Measurements from ENCODE around the gene CMTR1. TPM values are rescaled to one million over a fixed set of nuclear protein-coding genes. Genes with fewer than 3 reads are reported as not detected.
A peak's percentile ranks its signal among the peaks of the same experiment; 100 is the strongest.
"Not testable (repeated sequence)": the region's sequence is repeated elsewhere in the genome, so short reads cannot be mapped to it uniquely, and the experiment has no call there.

The CMTR1 gene
- total and polyA plus RNA-seq, 4 donors = 31.3 to 51.1 (median 46.2) TPM

DNA sequence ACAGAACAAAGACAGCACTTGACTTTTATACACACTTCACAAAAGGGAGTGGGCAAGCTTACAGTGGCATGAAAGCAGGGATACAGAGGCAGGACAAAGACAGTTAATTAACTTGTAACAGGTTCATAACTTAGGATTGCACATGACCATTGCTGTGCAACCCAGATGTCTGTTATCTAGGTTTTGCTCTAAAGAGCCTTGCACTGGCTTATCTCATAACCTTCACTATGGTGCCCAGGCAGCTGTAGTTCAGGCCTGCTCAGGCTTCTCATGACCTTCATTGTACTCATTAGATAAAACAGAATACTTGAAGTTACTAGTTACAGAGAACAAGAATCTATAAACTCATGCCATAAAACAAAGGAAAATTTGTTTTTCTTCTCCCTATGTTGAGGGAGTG, 31.4 kb upstream of the CMTR1 start:
- not testable (repeated sequence) for H3K4me3 ChIP-seq (ENCODE audit: low read depth, low read length); DNase-seq (ENCODE audit: low read depth in 4 of 6, low spot score in 6 of 6); H3K36me3 ChIP-seq (ENCODE audit: control insufficient read depth, insufficient read depth, low read length); H3K27me3 ChIP-seq (ENCODE audit: control insufficient read depth, insufficient read depth, low read length); H3K4me1 ChIP-seq (ENCODE audit: control insufficient read depth, insufficient read depth, low read length); H3K9me3 ChIP-seq (ENCODE audit: control insufficient read depth, insufficient read depth, low read length); H3K27ac ChIP-seq (ENCODE audit: low read depth, low read length)

DNA sequence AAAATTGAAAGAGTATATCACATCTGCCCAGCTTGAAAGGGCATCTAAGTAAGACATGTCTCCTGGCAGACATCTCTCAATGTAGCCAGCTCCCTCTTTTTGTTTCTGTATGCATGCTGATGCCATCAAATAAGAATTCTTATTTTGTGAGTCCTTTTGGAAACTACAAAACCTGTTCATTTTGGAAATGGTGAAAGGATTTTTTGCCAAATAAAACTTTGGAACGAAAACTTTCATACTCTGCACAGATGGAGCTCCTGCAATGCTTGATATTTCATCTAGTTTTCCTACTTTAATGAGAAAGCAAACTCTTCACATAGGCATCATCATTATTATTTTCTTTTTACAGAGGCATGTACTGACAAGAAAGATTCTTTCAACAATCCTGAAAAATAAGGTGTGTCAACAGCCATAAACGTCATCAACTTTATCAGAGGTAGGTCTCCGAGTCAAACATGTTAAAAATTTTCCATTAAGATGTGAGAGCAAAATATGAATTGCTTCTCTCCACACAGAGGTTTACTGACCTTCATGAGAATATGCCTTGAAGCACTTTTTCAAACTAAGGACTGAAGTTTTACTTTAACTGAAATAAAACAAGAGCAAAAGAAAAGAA, 26.2 kb upstream of the CMTR1 start:
- 80% methylated on average over 1 of the region's 3 CpGs for WGBS (ENCODE audit: insufficient coverage)
- H3K4me3 ChIP-seq (ENCODE audit: low read depth, low read length) = no peak overlapping the region
- H3K9me3 ChIP-seq (ENCODE audit: control insufficient read depth, insufficient read depth, low read length) = no peaks in the 10 kb centered on the region
- no peaks in the 10 kb centered on the region for H3K4me1 ChIP-seq (ENCODE audit: control insufficient read depth, insufficient read depth, low read length)
- no peak overlapping the region for H3K27ac ChIP-seq (ENCODE audit: low read depth, low read length)
- DNase-seq (ENCODE audit: low read depth in 4 of 6, low spot score in 6 of 6) = peak in 1 of 6 donors; percentile 78
- H3K27me3 ChIP-seq (ENCODE audit: control insufficient read depth, insufficient read depth, low read length) = no peaks in the 10 kb centered on the region
- no peaks in the 10 kb centered on the region for H3K36me3 ChIP-seq (ENCODE audit: control insufficient read depth, insufficient read depth, low read length)

DNA sequence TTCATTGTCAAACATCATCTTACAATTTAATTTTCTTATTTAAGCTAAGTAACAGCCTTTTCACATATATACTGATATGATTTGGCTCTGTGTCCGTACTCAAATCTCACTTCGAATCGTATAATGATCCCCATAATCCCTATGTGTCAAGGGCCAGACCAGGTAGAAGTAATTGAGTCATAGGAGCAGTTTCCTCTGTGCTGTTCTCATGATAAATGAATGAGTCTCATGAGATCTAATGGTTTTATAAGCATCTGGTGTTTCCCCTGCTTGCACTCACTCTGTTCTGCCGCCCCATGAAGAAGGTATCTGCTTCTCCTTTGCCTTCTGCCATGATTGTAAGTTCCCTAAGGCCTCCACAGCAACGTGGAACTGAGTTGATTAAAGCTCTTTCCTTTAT, 25.1 kb upstream of the CMTR1 start:
- WGBS (ENCODE audit: insufficient coverage) = 60% methylated on average over 1 of the region's 5 CpGs
- Histone ChIP-seq H3K36me3 (ENCODE audit: control insufficient read depth, insufficient read depth, low read length) (no peaks in the 10 kb centered on the region), H3K4me3 (ENCODE audit: low read depth, low read length) (no peak overlapping the region), H3K9me3 (ENCODE audit: control insufficient read depth, insufficient read depth, low read length) (no peaks in the 10 kb centered on the region), H3K27me3 (ENCODE audit: control insufficient read depth, insufficient read depth, low read length) (no peaks in the 10 kb centered on the region), H3K27ac (ENCODE audit: low read depth, low read length) (no peak overlapping the region), H3K4me1 (ENCODE audit: control insufficient read depth, insufficient read depth, low read length) (no peaks in the 10 kb centered on the region)
- DNase-seq (ENCODE audit: low read depth in 4 of 6, low spot score in 6 of 6) = no peak

DNA sequence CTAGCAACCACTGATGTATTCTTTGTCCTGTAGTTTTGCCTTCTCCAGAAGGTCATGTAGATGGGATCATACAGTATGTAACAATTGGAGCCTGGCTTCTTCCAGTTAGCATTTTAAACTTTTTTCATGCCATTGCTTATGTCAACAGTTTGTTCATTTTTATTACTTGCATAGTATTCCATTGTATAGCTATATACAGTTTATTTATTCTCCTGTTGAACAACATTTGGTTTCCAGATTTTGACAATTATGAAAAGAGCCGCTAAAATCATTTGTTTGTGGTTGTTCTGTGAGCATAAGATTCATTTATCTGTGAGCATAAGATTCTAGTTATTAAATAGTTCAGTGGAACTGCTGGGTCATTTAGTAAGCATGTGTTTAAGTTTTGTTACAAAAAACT, 23.5 kb upstream of the CMTR1 start:
- no peak overlapping the region for H3K4me3 ChIP-seq (ENCODE audit: low read depth, low read length)
- no peaks in the 10 kb centered on the region for H3K9me3 ChIP-seq (ENCODE audit: control insufficient read depth, insufficient read depth, low read length)
- 100% methylated on average over 1 of the region's 1 CpG for WGBS (ENCODE audit: insufficient coverage)
- DNase-seq (ENCODE audit: low read depth in 4 of 6, low spot score in 6 of 6) = no peak
- H3K36me3 ChIP-seq (ENCODE audit: control insufficient read depth, insufficient read depth, low read length) = no peaks in the 10 kb centered on the region
- no peaks in the 10 kb centered on the region for H3K4me1 ChIP-seq (ENCODE audit: control insufficient read depth, insufficient read depth, low read length)
- H3K27me3 ChIP-seq (ENCODE audit: control insufficient read depth, insufficient read depth, low read length) = no peaks in the 10 kb centered on the region
- H3K27ac ChIP-seq (ENCODE audit: low read depth, low read length) = no peak overlapping the region

DNA sequence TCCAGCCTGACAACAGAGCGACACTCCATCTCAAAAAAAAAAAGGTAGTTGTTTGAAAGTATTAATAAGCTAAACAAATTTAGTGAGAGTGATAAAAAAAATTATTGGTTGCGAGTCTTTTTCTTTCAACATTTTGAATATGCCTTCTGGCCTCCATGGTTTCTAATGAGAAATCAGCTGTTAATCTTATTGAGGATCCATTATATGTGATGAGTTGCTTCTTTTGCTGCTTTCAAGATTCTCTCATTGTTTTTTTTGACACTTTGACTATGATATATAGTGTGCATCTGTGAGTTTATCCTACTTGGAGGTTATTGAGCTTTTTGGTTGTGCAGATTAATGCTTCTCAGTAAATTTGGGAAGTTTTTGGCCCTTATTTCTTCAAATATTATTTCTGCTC, 15.6 kb upstream of the CMTR1 start:
- no peak overlapping the region for H3K4me3 ChIP-seq (ENCODE audit: low read depth, low read length)
- no peak overlapping the region for H3K27ac ChIP-seq (ENCODE audit: low read depth, low read length)
- no CpG with 5 or more reads among the region's 2 CpGs for whole genome bisulfite sequencing (ENCODE audit: insufficient coverage)
- H3K27me3 ChIP-seq (ENCODE audit: control insufficient read depth, insufficient read depth, low read length) = no peaks in the 10 kb centered on the region
- no peaks in the 10 kb centered on the region for H3K36me3 ChIP-seq (ENCODE audit: control insufficient read depth, insufficient read depth, low read length)
- DNase-seq (ENCODE audit: low read depth in 4 of 6, low spot score in 6 of 6) = no peak
- H3K4me1 ChIP-seq (ENCODE audit: control insufficient read depth, insufficient read depth, low read length) = no peaks in the 10 kb centered on the region
- no peaks in the 10 kb centered on the region for H3K9me3 ChIP-seq (ENCODE audit: control insufficient read depth, insufficient read depth, low read length)

DNA sequence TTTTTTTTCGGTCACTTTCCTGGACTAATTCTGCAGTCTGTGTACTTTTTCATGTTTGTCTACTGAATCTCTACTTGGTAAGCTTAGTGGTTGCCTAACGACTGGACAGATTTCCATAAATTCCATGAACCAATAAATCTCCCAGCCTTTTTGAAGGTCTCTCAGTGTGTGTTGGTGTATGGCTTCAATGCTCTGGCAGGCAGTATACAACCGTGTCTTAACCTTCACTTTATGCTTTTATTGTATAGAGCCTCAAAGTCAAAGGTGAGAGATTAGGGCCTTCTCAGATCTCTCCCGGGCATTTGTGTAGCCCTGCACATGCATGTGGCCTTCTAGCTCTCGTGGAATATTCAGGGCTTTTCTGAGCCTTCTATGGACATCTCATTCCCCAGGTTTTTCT, 14.3 kb upstream of the CMTR1 start:
- H3K36me3 ChIP-seq (ENCODE audit: control insufficient read depth, insufficient read depth, low read length) = no peaks in the 10 kb centered on the region
- no peaks in the 10 kb centered on the region for H3K9me3 ChIP-seq (ENCODE audit: control insufficient read depth, insufficient read depth, low read length)
- no peak overlapping the region for H3K4me3 ChIP-seq (ENCODE audit: low read depth, low read length)
- H3K4me1 ChIP-seq (ENCODE audit: control insufficient read depth, insufficient read depth, low read length) = no peaks in the 10 kb centered on the region
- H3K27ac ChIP-seq (ENCODE audit: low read depth, low read length) = no peak overlapping the region
- no peaks in the 10 kb centered on the region for H3K27me3 ChIP-seq (ENCODE audit: control insufficient read depth, insufficient read depth, low read length)
- DNase-seq (ENCODE audit: low read depth in 4 of 6, low spot score in 6 of 6) = no peak
- 40% methylated on average over 2 of the region's 5 CpGs for WGBS (ENCODE audit: insufficient coverage)

DNA sequence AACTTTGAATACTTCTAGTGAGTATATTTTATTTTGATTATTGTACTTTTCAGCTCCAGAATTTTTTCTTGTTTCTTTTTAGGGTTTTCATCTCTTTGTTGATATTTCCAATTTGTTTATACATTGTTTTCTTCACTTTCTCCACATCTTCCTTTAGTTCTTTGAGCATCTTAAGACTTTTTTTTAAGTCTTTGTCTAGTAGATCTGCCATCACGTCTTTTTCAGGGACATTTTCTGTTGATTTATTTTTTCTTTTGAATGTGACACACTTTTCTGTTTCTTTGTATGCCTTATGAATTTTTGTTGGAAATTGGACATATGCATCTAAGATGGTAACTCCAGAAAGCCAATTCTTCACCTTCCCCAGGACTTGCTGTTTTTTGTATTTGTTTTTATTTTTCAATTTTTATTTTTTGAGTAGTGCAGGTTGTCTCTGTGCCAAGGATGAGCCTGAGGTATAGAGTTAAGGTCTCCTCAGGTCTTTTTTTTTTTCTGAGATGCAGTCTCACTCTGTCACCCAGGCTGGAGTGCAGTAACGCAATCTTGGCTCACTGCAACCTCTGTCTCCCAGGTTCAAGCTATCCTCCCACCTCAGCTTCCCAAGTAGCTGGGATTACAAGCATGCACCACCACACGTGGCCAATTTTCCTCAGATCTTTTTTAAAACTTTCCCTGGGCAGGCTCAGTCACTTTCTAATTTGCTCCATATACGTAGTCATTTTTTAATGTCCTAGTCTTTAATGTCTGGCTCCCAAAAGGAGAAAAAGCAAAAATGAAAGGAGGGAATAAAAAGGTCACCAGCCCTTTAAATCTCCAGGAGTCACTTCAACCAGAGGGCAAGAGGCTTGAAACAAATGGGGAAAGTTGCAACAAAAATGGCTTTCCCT, 6.7 kb upstream of the CMTR1 start:
- Histone ChIP-seq H3K4me3 (ENCODE audit: low read depth, low read length) (no peak overlapping the region), H3K27ac (ENCODE audit: low read depth, low read length) (no peak overlapping the region), H3K9me3 (ENCODE audit: control insufficient read depth, insufficient read depth, low read length) (peaks cover 3% of the 10 kb centered on the region), H3K27me3 (ENCODE audit: control insufficient read depth, insufficient read depth, low read length) (no peaks in the 10 kb centered on the region), H3K4me1 (ENCODE audit: control insufficient read depth, insufficient read depth, low read length) (no peaks in the 10 kb centered on the region), H3K36me3 (ENCODE audit: control insufficient read depth, insufficient read depth, low read length) (no peaks in the 10 kb centered on the region)
- DNase-seq (ENCODE audit: low read depth in 4 of 6, low spot score in 6 of 6) = no peak
- WGBS (ENCODE audit: insufficient coverage) = 87% methylated on average over 2 of the region's 4 CpGs

DNA sequence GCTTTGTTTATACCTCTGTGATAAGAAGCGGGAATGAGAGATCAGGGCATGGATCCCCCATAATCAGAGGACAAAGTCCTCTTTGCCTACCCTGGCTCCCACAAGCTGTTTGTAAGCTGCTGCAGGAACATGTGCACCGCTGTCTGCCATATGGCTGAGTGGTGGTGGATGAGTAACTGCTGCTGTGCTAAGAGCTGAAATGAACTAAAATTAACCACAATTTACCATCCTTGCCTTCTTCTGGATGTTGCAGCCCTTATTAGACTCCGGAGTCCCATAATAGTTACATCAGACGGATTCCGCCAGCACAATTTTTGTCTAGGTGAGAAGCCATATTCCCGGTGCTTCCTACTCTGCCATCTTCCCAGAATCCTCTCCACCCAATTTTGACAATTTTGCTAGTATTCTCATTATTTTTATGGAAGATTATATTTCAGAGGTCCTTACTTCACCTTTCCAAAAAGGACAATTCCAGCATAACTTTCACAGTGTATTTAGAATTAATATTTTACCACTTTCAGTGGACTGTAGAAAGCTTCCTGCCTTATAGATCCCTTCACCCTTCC, 6.0 kb upstream of the CMTR1 start:
- 54% methylated on average over 2 of the region's 6 CpGs for WGBS (ENCODE audit: insufficient coverage)
- H3K27ac ChIP-seq (ENCODE audit: low read depth, low read length) = no peak overlapping the region
- H3K9me3 ChIP-seq (ENCODE audit: control insufficient read depth, insufficient read depth, low read length) = peaks cover 3% of the 10 kb centered on the region
- no peaks in the 10 kb centered on the region for H3K27me3 ChIP-seq (ENCODE audit: control insufficient read depth, insufficient read depth, low read length)
- no peak for DNase-seq (ENCODE audit: low read depth in 4 of 6, low spot score in 6 of 6)
- H3K36me3 ChIP-seq (ENCODE audit: control insufficient read depth, insufficient read depth, low read length) = no peaks in the 10 kb centered on the region
- H3K4me3 ChIP-seq (ENCODE audit: low read depth, low read length) = no peak overlapping the region
- H3K4me1 ChIP-seq (ENCODE audit: control insufficient read depth, insufficient read depth, low read length) = no peaks in the 10 kb centered on the region

DNA sequence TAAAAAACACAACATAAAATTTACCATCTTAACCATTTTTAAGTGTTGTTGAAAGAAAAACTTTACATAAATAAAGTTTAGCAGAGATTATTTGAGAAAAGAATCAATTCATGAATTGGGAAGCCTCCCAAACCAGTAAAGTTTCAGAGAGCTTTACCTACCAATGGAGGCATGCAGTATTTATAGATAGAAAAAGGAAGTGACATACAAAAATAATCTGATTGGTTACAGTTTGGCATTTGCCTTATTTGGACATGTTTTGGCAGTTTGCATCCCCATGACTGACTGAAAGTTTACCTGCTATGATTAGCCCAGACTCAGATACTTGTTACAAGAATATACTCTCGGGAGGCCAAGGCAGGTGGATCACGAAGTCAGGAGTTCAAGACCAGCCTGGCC, 3.7 kb upstream of the CMTR1 start:
- H3K4me1 ChIP-seq (ENCODE audit: control insufficient read depth, insufficient read depth, low read length) = peaks cover 8% of the 10 kb centered on the region
- no peak overlapping the region for H3K27ac ChIP-seq (ENCODE audit: low read depth, low read length)
- 83% methylated on average over 1 of the region's 2 CpGs for WGBS (ENCODE audit: insufficient coverage)
- H3K9me3 ChIP-seq (ENCODE audit: control insufficient read depth, insufficient read depth, low read length) = peaks cover 3% of the 10 kb centered on the region
- H3K36me3 ChIP-seq (ENCODE audit: control insufficient read depth, insufficient read depth, low read length) = no peaks in the 10 kb centered on the region
- no peaks in the 10 kb centered on the region for H3K27me3 ChIP-seq (ENCODE audit: control insufficient read depth, insufficient read depth, low read length)
- H3K4me3 ChIP-seq (ENCODE audit: low read depth, low read length) = no peak overlapping the region
- no peak for DNase-seq (ENCODE audit: low read depth in 4 of 6, low spot score in 6 of 6)

DNA sequence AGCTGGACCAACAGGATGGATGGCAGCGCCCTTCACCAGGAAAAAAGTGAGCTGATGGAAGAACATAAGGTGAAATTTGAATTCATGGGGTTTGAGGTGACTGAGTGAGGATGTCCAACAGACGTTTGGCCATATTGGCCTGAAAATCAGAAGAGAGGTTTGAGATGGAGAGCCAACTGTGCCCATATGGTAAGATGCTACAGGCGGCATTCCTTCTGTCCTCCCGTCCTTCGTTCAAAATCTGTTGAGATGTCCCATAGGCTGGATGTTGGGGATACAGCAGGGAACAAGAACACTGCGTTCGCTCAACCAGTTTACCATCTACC, 468 bp upstream of the CMTR1 start:
- Histone ChIP-seq H3K27ac (ENCODE audit: low read depth, low read length) (peak overlapping the region; percentile 84), H3K27me3 (ENCODE audit: control insufficient read depth, insufficient read depth, low read length) (no peaks in the 10 kb centered on the region), H3K36me3 (ENCODE audit: control insufficient read depth, insufficient read depth, low read length) (peaks cover 12% of the 10 kb centered on the region), H3K4me1 (ENCODE audit: control insufficient read depth, insufficient read depth, low read length) (peaks cover 12% of the 10 kb centered on the region), H3K9me3 (ENCODE audit: control insufficient read depth, insufficient read depth, low read length) (no peaks in the 10 kb centered on the region), H3K4me3 (ENCODE audit: low read depth, low read length) (peak overlapping the region; percentile 83)
- no peak for DNase-seq (ENCODE audit: low read depth in 4 of 6, low spot score in 6 of 6)
- 10% methylated on average over 5 of the region's 7 CpGs for WGBS (ENCODE audit: insufficient coverage)

Data from spinal cord (tissue), 10 donors.